Pancreas (tissue), 10 donors: ENCODE results near the gene CREB1. TPM values are rescaled to one million over a fixed set of nuclear protein-coding genes. Genes with fewer than 3 reads are reported as not detected.

Experiments
- ATAC-seq, 4 donors: fragments of 200-7000 bp; cut with Tn5 transposase; one replicate each; pipeline versions ENCODE4 v1.8.0 to v1.9.1; 2020; ENCODE audit warnings: mild to moderate bottlenecking in 4 of 4, moderate library complexity in 4 of 4
- DNase-seq, 6 donors: peaks; one replicate each; pipeline ENCODE4 v3.0.0-alpha.2; 2020
- FAIRE-seq: peaks from 2 replicates; lab custom pipeline; 2012; peaks lifted over from hg19 to GRCh38; lab: Jason Lieb, UNC
- H3K27ac ChIP-seq, 4 donors: fragments of 200-600 bp; sonication (generic); 1 replicate in 3 of 4; 2 replicates in 1 of 4; pipeline versions ENCODE4 v1.5.0 to v1.8.0; 2020
- H3K27me3 ChIP-seq, 4 donors: fragments of 200-600 bp; one replicate each; pipeline ENCODE4 v1.8.0; 2021
- H3K36me3 ChIP-seq, 3 donors: fragments of 200-600 bp; sonication (generic) in 1 of 3; one replicate each; pipeline versions ENCODE4 v1.5.0 to v1.8.0; 2020 to 2021
- H3K4me1 ChIP-seq, 3 donors: fragments of 200-600 bp; one replicate each; pipeline ENCODE4 v1.8.0; 2021
- H3K4me3 ChIP-seq, 4 donors: fragments of 200-600 bp; sonication (generic) in 2 of 4; one replicate each; pipeline versions ENCODE4 v1.5.0 to v1.8.0; 2020 to 2021
- H3K9me3 ChIP-seq, 4 donors: fragments of 200-600 bp; one replicate each; pipeline ENCODE4 v1.8.0; 2021
- CTCF ChIP-seq, 4 donors: fragments of 200-600 bp; sonication (generic) in 3 of 4; IDR thresholded peaks; one replicate each; pipeline versions ENCODE4 v1.5.0 to v1.8.0; 2021; ENCODE audit warnings: antibody characterized with exemption in 4 of 4
- WGBS, 2 donors: extraction: QIAGEN DNeasy Blood & Tissue Kit; methylation state at CpG; one replicate each; pipeline ENCODE4 v1.1.7; 2013; 5-methylcytosine and 5-hydroxymethylcytosine counted together
- intact Hi-C, 3 donors: fragments of 100-400 bp; cut with DNase I; formaldehyde crosslinking; loops; one replicate each; pipeline versions ENCODE4 v1.11.1 to v1.14.2; 2022
- polyA plus RNA-seq, 2 donors: library from polyadenylated mRNA; stranded (reverse); fragments of 200-250 nt; gene quantifications; one replicate each; pipeline ENCODE4 v1.2.3, GENCODE V29; 2013
- total RNA-seq, 6 donors: library from RNA; stranded (reverse); fragmentation: NEBNext Ultra II Directional in 4 of 6; extraction: Animal tissue kit (Norgen Biotek cat#: 25700) in 4 of 6; gene quantifications; one replicate each; pipeline versions ENCODE4 v1.2.1 to v1.2.4, GENCODE V29; 2021 to 2023
- donor health status: healthy with polysubstance abuse.
- donor health status: DM: no; HTN: no; CAD: no; lungs with moderate emphysema.
- donor health status: DM: no; HTN: no; CAD: no.
- donor health status: control.
- donor health status: control.
- donor health status: Bipolar disorder and iron deficiency.
- donor health status: DM: yes; HTN: yes; CAD: no.
- donor health status: DM: no; HTN: no; CAD: no.
- donor health status: DM: no; HTN: no; CAD: no.
- donor health status: DM: yes; HTN: yes; CAD: no.

Gene CREB1
- total and polyA plus RNA-seq, 8 donors, result 3.2 to 36.4 (median 19.1) TPM

GRCh38 chr2:207600231-207600630 lies 70.5 kb downstream of the CREB1 start:
- H3K36me3 ChIP-seq, result peaks cover 0 to 5% (median 0%) of the 10 kb centered on the region in 3 donors
- H3K4me3 ChIP-seq, result no peak overlapping the region
- no peak for DNase-seq
- no peak for FAIRE-seq
- H3K27ac ChIP-seq, result no peak overlapping the region
- no peak for ATAC-seq
- no peaks in the 10 kb centered on the region for H3K9me3 ChIP-seq
- TF ChIP-seq CTCF (IDR thresholded peaks at IDR 0.05), result no peak
- no peaks in the 10 kb centered on the region for H3K4me1 ChIP-seq
- intact Hi-C loops, result no loop called here
- H3K27me3 ChIP-seq, result no peaks in the 10 kb centered on the region

- DNase-seq (no peak), ATAC-seq (no peak), FAIRE-seq (no peak)
- no peak overlapping the region for H3K4me3 ChIP-seq
- no peaks in the 10 kb centered on the region for H3K9me3 ChIP-seq
- no peak for TF ChIP-seq CTCF (IDR thresholded peaks at IDR 0.05)
- peaks cover 0 to 5% (median 0%) of the 10 kb centered on the region in 3 donors for H3K36me3 ChIP-seq
- intact Hi-C loops, result no loop called here
- no peak overlapping the region for H3K27ac ChIP-seq
- no peaks in the 10 kb centered on the region for H3K4me1 ChIP-seq
- 96 to 97% methylated on average over 1 of the region's 1 CpG for WGBS, 2 donors
- H3K27me3 ChIP-seq, result no peaks in the 10 kb centered on the region
Measured at GRCh38 chr2:207601774-207602173, 72.0 kb downstream of the CREB1 start.

- no peaks in the 10 kb centered on the region for H3K4me1 ChIP-seq
- FAIRE-seq, result no peak
Measured at GRCh38 chr2:207603486-207603885, 73.7 kb downstream of the CREB1 start.

GRCh38 chr2:207606399-207606798 lies 76.6 kb downstream of the CREB1 start:
- Histone ChIP-seq H3K4me3 (no peak overlapping the region), H3K27ac (no peak overlapping the region), H3K27me3 (no peaks in the 10 kb centered on the region), H3K36me3 (no peaks in the 10 kb centered on the region), H3K4me1 (no peaks in the 10 kb centered on the region), H3K9me3 (no peaks in the 10 kb centered on the region)
- no peak for ATAC-seq
- intact Hi-C loops, result no loop called here
- 95 to 98% methylated on average over 7 of the region's 7 CpGs for WGBS, 2 donors
- DNase-seq, result no peak
- FAIRE-seq, result no peak
- TF ChIP-seq CTCF (IDR thresholded peaks at IDR 0.05), result no peak

More at GRCh38 chr2:207603486-207603885, 73.7 kb downstream of the CREB1 start:
- no peak for ATAC-seq
- no peak for TF ChIP-seq CTCF (IDR thresholded peaks at IDR 0.05)
- 63 to 70% methylated on average over 2 of the region's 2 CpGs for WGBS, 2 donors
- Histone ChIP-seq H3K27me3 (no peaks in the 10 kb centered on the region), H3K36me3 (no peaks in the 10 kb centered on the region), H3K9me3 (no peaks in the 10 kb centered on the region), H3K4me3 (no peak overlapping the region), H3K27ac (no peak overlapping the region)
- intact Hi-C loops, result no loop called here
- DNase-seq, result no peak

GRCh38 chr2:207606829-207607228 lies 77.1 kb downstream of the CREB1 start:
- DNase-seq (no peak), ATAC-seq (no peak), FAIRE-seq (no peak)
- Histone ChIP-seq H3K36me3 (no peaks in the 10 kb centered on the region), H3K9me3 (no peaks in the 10 kb centered on the region), H3K27ac (no peak overlapping the region), H3K4me1 (no peaks in the 10 kb centered on the region), H3K4me3 (no peak overlapping the region), H3K27me3 (no peaks in the 10 kb centered on the region)
- no peak for TF ChIP-seq CTCF (IDR thresholded peaks at IDR 0.05)
- WGBS, 2 donors, result 95 to 99% methylated on average over 5 of the region's 5 CpGs
- intact Hi-C loops, result no loop called here
